ENCODE results near the gene VGF.
"Not testable (repeated sequence)": the region's sequence is repeated elsewhere in the genome, so short reads cannot be mapped to it uniquely, and the experiment has no call there.

Gene VGF

GRCh38 chr7:101165075-101165957 lies at the start of gene VGF:
Gene VGF (minus strand): TSS chr7:101165569. CDS start chr7:101164843, 726 bp downstream.
- peak; percentile 93 for DNase-seq

GRCh38 chr7:101212014-101212413 lies 46.6 kb upstream of the VGF start:
- no peak for DNase-seq

- DNase-seq, result no peak
These were observed 46.1 kb upstream of the VGF start for GRCh38 chr7:101211501-101211900.

GRCh38 chr7:101210143-101210542 lies 44.8 kb upstream of the VGF start:
- DNase-seq, result no peak

- DNase-seq, result no peak
These were observed 43.4 kb upstream of the VGF start for GRCh38 chr7:101208794-101209193.

GRCh38 chr7:101207459-101207858 lies 42.1 kb upstream of the VGF start:
- DNase-seq, result no peak

- no peak for DNase-seq
These were observed 41.3 kb upstream of the VGF start for GRCh38 chr7:101206665-101207042.

GRCh38 chr7:101205901-101206664 lies 40.7 kb upstream of the VGF start:
- DNase-seq, result no peak

GRCh38 chr7:101203740-101204738 lies 38.7 kb upstream of the VGF start:
- peak; percentile 51 for DNase-seq

GRCh38 chr7:101202603-101202918 lies 37.2 kb upstream of the VGF start:
- DNase-seq, result no peak

- no peak for DNase-seq
These were observed 36.6 kb upstream of the VGF start for GRCh38 chr7:101201695-101202602.

- no peak for DNase-seq
These were observed 35.7 kb upstream of the VGF start, which contains the start of gene MOGAT3 for GRCh38 chr7:101200862-101201599. Gene MOGAT3 (minus strand): TSS chr7:101201036. CDS start chr7:101200854, 182 bp downstream.

GRCh38 chr7:101200504-101200861 lies 35.1 kb upstream of the VGF start:
- DNase-seq, result no peak

GRCh38 chr7:101199522-101199921 lies 34.2 kb upstream of the VGF start:
- not testable (repeated sequence) for DNase-seq

GRCh38 chr7:101198476-101198875 lies 33.1 kb upstream of the VGF start:
- no peak for DNase-seq

GRCh38 chr7:101197991-101198390 lies 32.6 kb upstream of the VGF start:
- DNase-seq, result no peak

- DNase-seq, result no peak
These were observed 30.5 kb upstream of the VGF start for GRCh38 chr7:101195884-101196283.

- no peak for DNase-seq
These were observed 23.7 kb upstream of the VGF start for GRCh38 chr7:101189109-101189508.

GRCh38 chr7:101186844-101187428 lies 21.6 kb upstream of the VGF start:
- no peak for DNase-seq

- DNase-seq, result no peak
These were observed 20.8 kb upstream of the VGF start for GRCh38 chr7:101186194-101186593.

All from CD4-positive, alpha-beta T cell treated with Interleukin-17A for 1 hour (primary cell).